ENCODE measurements around the gene INSYN1.
"Not testable (repeated sequence)": the region's sequence is repeated elsewhere in the genome, so short reads cannot be mapped to it uniquely, and the experiment has no call there.

INSYN1 gene

GRCh38 chr15:73747847-73748590 is 5.1 kb downstream of the INSYN1 start:
- peak; percentile 20 for DNase-seq

- no peak for DNase-seq
Observed at GRCh38 chr15:73746883-73747282, 6.3 kb downstream of the INSYN1 start.

GRCh38 chr15:73746261-73746660 is 6.9 kb downstream of the INSYN1 start:
- no peak for DNase-seq

GRCh38 chr15:73745073-73745472 is 8.1 kb downstream of the INSYN1 start:
- no peak for DNase-seq

- DNase-seq: no peak
Observed at GRCh38 chr15:73744293-73744692, 8.9 kb downstream of the INSYN1 start.

GRCh38 chr15:73741321-73741836 is 11.8 kb downstream of the INSYN1 start:
- DNase-seq: no peak

GRCh38 chr15:73740152-73741048 is 12.8 kb downstream of the INSYN1 start:
- no peak for DNase-seq

- DNase-seq: no peak
Observed at GRCh38 chr15:73737535-73737934, 15.6 kb downstream of the INSYN1 start.

- DNase-seq: no peak
Observed at GRCh38 chr15:73732930-73733329, 20.2 kb downstream of the INSYN1 start.

GRCh38 chr15:73732051-73732450 is 21.1 kb downstream of the INSYN1 start:
- DNase-seq: not testable (repeated sequence)

- no peak for DNase-seq
Observed at GRCh38 chr15:73727330-73727976, 25.7 kb downstream of the INSYN1 start.

- DNase-seq: no peak
Observed at GRCh38 chr15:73724212-73724611, 28.9 kb downstream of the INSYN1 start.

GRCh38 chr15:73723191-73723590 is 30.0 kb downstream of the INSYN1 start:
- no peak for DNase-seq

GRCh38 chr15:73722425-73722824 is 30.7 kb downstream of the INSYN1 start:
- no peak for DNase-seq

- DNase-seq: no peak
Observed at GRCh38 chr15:73718694-73719093, 34.5 kb downstream of the INSYN1 start.

GRCh38 chr15:73717802-73718201 is 35.3 kb downstream of the INSYN1 start:
- DNase-seq: no peak

- no peak for DNase-seq
Observed at GRCh38 chr15:73717206-73717605, 35.9 kb downstream of the INSYN1 start.

- no peak for DNase-seq
Observed at GRCh38 chr15:73716417-73716816, 36.7 kb downstream of the INSYN1 start.

GRCh38 chr15:73715417-73715816 is 37.7 kb downstream of the INSYN1 start:
- DNase-seq: no peak

- DNase-seq: no peak
Observed at GRCh38 chr15:73714695-73715301, 38.4 kb downstream of the INSYN1 start.

GRCh38 chr15:73712107-73712506 is 41.0 kb downstream of the INSYN1 start:
- no peak for DNase-seq

- no peak for DNase-seq
Observed at GRCh38 chr15:73711526-73711925, 41.6 kb downstream of the INSYN1 start.

- DNase-seq: no peak
Observed at GRCh38 chr15:73710321-73710720, 42.8 kb downstream of the INSYN1 start.

All from NCI-H2171 (cell line).